Parathyroid adenoma (tissue), 2 donors: ENCODE data around the gene THOP1.

Experiments
- H2AFZ ChIP-seq: fragments of 300-600 bp; sonication (generic); one replicate; pipeline ENCODE4 v1.7.0; 2017; ENCODE audit warnings: antibody characterized with exemption, mild to moderate bottlenecking
- H3K27ac ChIP-seq: fragments of 300-600 bp; sonication (generic); one replicate; pipeline ENCODE4 v1.7.0; 2017
- H3K27me3 ChIP-seq: fragments of 300-600 bp; sonication (generic); one replicate; pipeline ENCODE4 v1.7.0; 2017; ENCODE audit warnings: low read length; ENCODE audit not compliant: control insufficient read depth, insufficient read depth
- H3K36me3 ChIP-seq: fragments of 300-600 bp; sonication (generic); one replicate; pipeline ENCODE4 v1.7.0; 2017; ENCODE audit warnings: low read length; ENCODE audit not compliant: control insufficient read depth, insufficient read depth
- H3K4me1 ChIP-seq: fragments of 300-600 bp; sonication (generic); one replicate; pipeline ENCODE4 v1.7.0; 2017; ENCODE audit warnings: control low read depth
- H3K4me2 ChIP-seq: fragments of 300-600 bp; sonication (generic); one replicate; pipeline ENCODE4 v1.7.0; 2017; ENCODE audit warnings: low read length
- H3K4me3 ChIP-seq: fragments of 300-600 bp; sonication (generic); one replicate; pipeline ENCODE4 v1.7.0; 2017; ENCODE audit warnings: low read depth, low read length
- H3K79me2 ChIP-seq: fragments of 300-600 bp; sonication (generic); one replicate; pipeline ENCODE4 v1.7.0; 2017; ENCODE audit warnings: control low read depth
- H3K9ac ChIP-seq: fragments of 300-600 bp; sonication (generic); one replicate; pipeline ENCODE4 v1.7.0; 2017; ENCODE audit warnings: mild to moderate bottlenecking
- H3K9me3 ChIP-seq: fragments of 300-600 bp; sonication (generic); one replicate; pipeline ENCODE4 v1.7.0; 2017; ENCODE audit warnings: low read length; ENCODE audit not compliant: control insufficient read depth
- CTCF ChIP-seq: fragments of 300-600 bp; sonication (generic); IDR thresholded peaks from one replicate; pipeline ENCODE4 v1.7.0; 2017; ENCODE audit warnings: antibody characterized with exemption, mild to moderate bottlenecking
- donor health status: primary hyperparathyroidism.

The THOP1 gene

DNA sequence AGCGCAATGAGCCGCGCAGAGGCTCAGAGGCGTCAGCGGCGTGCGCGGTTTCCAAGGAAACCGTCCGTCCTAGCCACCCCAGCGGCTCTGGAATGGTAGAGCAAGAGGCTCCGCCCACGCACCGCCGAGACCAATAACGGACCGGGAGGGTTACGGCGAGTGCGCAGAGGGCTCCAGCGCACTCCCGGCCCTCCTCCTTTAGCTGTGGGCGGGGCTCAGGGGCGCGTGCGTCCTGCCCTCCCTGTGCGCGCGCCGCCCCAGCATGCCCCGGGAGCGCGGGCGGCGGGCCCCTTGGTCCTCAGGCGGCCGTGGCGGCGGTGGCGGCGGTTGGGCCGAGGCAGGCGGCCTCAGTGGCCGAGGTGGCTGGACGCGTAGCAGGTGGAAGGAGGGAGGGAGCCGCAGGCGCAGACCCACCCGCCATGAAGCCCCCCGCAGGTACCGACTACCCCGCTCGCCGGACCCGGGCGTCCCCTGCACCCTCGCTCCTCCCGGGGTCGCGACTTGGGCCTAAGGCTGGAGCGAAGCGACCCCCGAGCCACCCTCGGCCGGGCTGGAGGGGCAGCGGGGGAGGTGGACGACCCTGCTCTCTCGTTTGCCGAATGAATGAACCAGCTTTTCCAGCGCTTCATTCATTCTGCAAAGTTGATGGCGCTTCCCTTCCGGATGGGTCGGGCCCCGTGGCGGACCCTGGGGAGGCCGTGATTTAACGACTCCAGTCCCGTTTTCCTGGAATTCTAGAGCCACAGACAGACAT, at the start of gene THOP1:
Gene THOP1, plus strand, starts transcription at position 260 of the 754 bp plus-strand sequence. Its CDS starts 160 bp downstream, at position 420.
- Histone ChIP-seq H3K36me3 (no peaks in the 10 kb centered on the region), H3K4me1 (peaks cover 8% of the 10 kb centered on the region), H3K27me3 (no peaks in the 10 kb centered on the region), H3K4me3 (peak within 1 kb of the TSS; percentile 75), H3K4me2 (peak within 1 kb of the TSS; percentile 98), H2AFZ (peak within 1 kb of the TSS; percentile 96), H3K79me2 (peaks cover 30% of the 10 kb centered on the region), H3K27ac (peak within 1 kb of the TSS; percentile 77), H3K9ac (peak within 1 kb of the TSS; percentile 79), H3K9me3 (no peaks in the 10 kb centered on the region)
- TF ChIP-seq CTCF, result no peak

- H3K4me2 ChIP-seq, result no peak overlapping the region
- no peaks in the 10 kb centered on the region for H3K36me3 ChIP-seq
- H3K9ac ChIP-seq, result no peak overlapping the region
- no peaks in the 10 kb centered on the region for H3K4me1 ChIP-seq
- peaks cover 3% of the 10 kb centered on the region for H3K79me2 ChIP-seq
- no peak for TF ChIP-seq CTCF
- H3K4me3 ChIP-seq, result no peak overlapping the region
- no peak overlapping the region for H3K27ac ChIP-seq
- no peaks in the 10 kb centered on the region for H3K9me3 ChIP-seq
- H2AFZ ChIP-seq, result no peak overlapping the region
- no peaks in the 10 kb centered on the region for H3K27me3 ChIP-seq
Measured at GRCh38 chr19:2736550-2737190, 48.6 kb upstream of the THOP1 start.

- no peaks in the 10 kb centered on the region for H3K27me3 ChIP-seq
- peak within 1 kb of the TSS; percentile 89 for H2AFZ ChIP-seq
- no peaks in the 10 kb centered on the region for H3K4me1 ChIP-seq
- H3K4me3 ChIP-seq, result peak within 1 kb of the TSS; percentile 90
- H3K9me3 ChIP-seq, result no peaks in the 10 kb centered on the region
- peak; percentile 24 for TF ChIP-seq CTCF
- peaks cover 3% of the 10 kb centered on the region for H3K79me2 ChIP-seq
- H3K9ac ChIP-seq, result peak within 1 kb of the TSS; percentile 25
- no peaks in the 10 kb centered on the region for H3K36me3 ChIP-seq
- peak within 1 kb of the TSS; percentile 43 for H3K27ac ChIP-seq
- peak within 1 kb of the TSS; percentile 94 for H3K4me2 ChIP-seq
Measured at GRCh38 chr19:2739602-2740313, 45.5 kb upstream of the THOP1 start, which contains the start of gene SLC39A3. TSS of gene SLC39A3 (minus strand) at chr19:2740017. CDS start at chr19:2737257, 2,760 bp downstream.

DNA sequence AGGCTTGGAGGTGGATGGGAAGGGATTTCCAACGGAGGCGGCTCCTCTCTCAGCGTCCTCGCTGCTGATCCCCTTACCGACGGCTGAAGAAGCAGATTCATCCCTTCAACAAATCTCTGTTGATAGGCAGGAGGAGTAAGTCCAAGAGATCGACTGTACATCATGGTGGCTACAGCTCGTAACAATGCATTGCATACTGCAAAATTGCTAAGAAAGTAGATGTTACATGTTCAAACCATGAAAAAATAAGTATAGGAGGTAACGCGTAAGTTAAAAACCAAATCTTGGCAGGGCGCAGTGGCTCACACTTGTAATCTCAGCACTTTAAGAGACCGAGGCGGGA, 45.0 kb upstream of the THOP1 start:
- Histone ChIP-seq H3K4me1 (no peaks in the 10 kb centered on the region), H3K79me2 (peaks cover 3% of the 10 kb centered on the region), H3K9ac (no peak overlapping the region), H2AFZ (peak overlapping the region; percentile 89), H3K4me3 (peak overlapping the region; percentile 90), H3K9me3 (no peaks in the 10 kb centered on the region), H3K27ac (no peak overlapping the region), H3K27me3 (no peaks in the 10 kb centered on the region), H3K4me2 (no peak overlapping the region), H3K36me3 (no peaks in the 10 kb centered on the region)
- no peak for TF ChIP-seq CTCF
